GM23248 (cell line): ENCODE measurements around the gene ZNF638.

ENCODE experiments used
- EZH2 ChIP-seq: fragments of 200-600 bp; sonication (generic); IDR thresholded peaks from 2 replicates; pipeline ENCODE4 v1.6.1; 2018; ENCODE audit warnings: antibody characterized with exemption, mild to moderate bottlenecking; ENCODE audit not compliant: insufficient read depth, poor library complexity, severe bottlenecking
- EZH2phosphoT487 ChIP-seq: fragments of 200-600 bp; sonication (generic); IDR thresholded peaks from 2 replicates; pipeline ENCODE4 v1.6.1; 2018; ENCODE audit warnings: antibody characterized with exemption, moderate library complexity, mild to moderate bottlenecking, low read depth; ENCODE audit not compliant: insufficient read depth

- TF ChIP-seq EZH2 (peak; percentile 72), EZH2phosphoT487 (0 out of 2 replicates have a peak, but pooled peaks have one; percentile 6)
Observed at GRCh38 chr2:71465961-71466300, 134.3 kb downstream of the ZNF638 start.
